ENCODE measurements around the gene TMEM242. TPM values are rescaled to one million over a fixed set of nuclear protein-coding genes. Genes with fewer than 3 reads are reported as not detected.
A peak's percentile ranks its signal among the peaks of the same experiment; 100 is the strongest.
"Not testable (repeated sequence)": the region's sequence is repeated elsewhere in the genome, so short reads cannot be mapped to it uniquely, and the experiment has no call there.

TMEM242 gene
- total RNA-seq = 13.2 TPM

- intact Hi-C loops (cut with DNase I) = loop anchor here (5.0 kb wide), 1 partner anchor 619 kb away; no protein-coding TSS in a partner anchor
- ATAC-seq = peak; percentile 99
Observed at GRCh38 chr6:157323255-157323965, at the start of gene TMEM242. Gene TMEM242, minus strand, starts transcription at chr6:157323519. Its CDS starts 20 bp downstream, at chr6:157323499.

GRCh38 chr6:157372501-157373280, 49.4 kb upstream of the TMEM242 start:
- no peak for DNase-seq (ENCODE audit: low spot score)
- no peak for ATAC-seq
- intact Hi-C loops (cut with DNase I) = no loop called here

More at GRCh38 chr6:157323255-157323965, at the start of gene TMEM242:
- peak; percentile 92 for DNase-seq (ENCODE audit: low spot score)

- intact Hi-C loops (cut with DNase I) = no loop called here
- no peak for ATAC-seq
- DNase-seq (ENCODE audit: low spot score) = no peak
Observed at GRCh38 chr6:157370755-157371154, 47.4 kb upstream of the TMEM242 start.

- no peak for ATAC-seq
- DNase-seq (ENCODE audit: low spot score) = no peak
- intact Hi-C loops (cut with DNase I) = no loop called here
Observed at GRCh38 chr6:157368359-157369049, 45.2 kb upstream of the TMEM242 start.

- DNase-seq (ENCODE audit: low spot score) (no peak), ATAC-seq (no peak)
- intact Hi-C loops (cut with DNase I) = no loop called here
Observed at GRCh38 chr6:157366648-157367047, 43.3 kb upstream of the TMEM242 start.

GRCh38 chr6:157364705-157365104, 41.4 kb upstream of the TMEM242 start:
- ATAC-seq = no peak

GRCh38 chr6:157361886-157362285, 38.6 kb upstream of the TMEM242 start:
- DNase-seq (ENCODE audit: low spot score) = no peak
- intact Hi-C loops (cut with DNase I) = no loop called here
- no peak for ATAC-seq

More at GRCh38 chr6:157364705-157365104, 41.4 kb upstream of the TMEM242 start:
- no peak for DNase-seq (ENCODE audit: low spot score)
- intact Hi-C loops (cut with DNase I) = no loop called here

- intact Hi-C loops (cut with DNase I) = no loop called here
- ATAC-seq (no peak), DNase-seq (ENCODE audit: low spot score) (no peak)
Observed at GRCh38 chr6:157358287-157358686, 35.0 kb upstream of the TMEM242 start.

GRCh38 chr6:157346373-157346772, 23.1 kb upstream of the TMEM242 start:
- intact Hi-C loops (cut with DNase I) = no loop called here
- DNase-seq (ENCODE audit: low spot score) (no peak), ATAC-seq (no peak)

GRCh38 chr6:157343732-157344131, 20.4 kb upstream of the TMEM242 start:
- ATAC-seq (no peak), DNase-seq (ENCODE audit: low spot score) (no peak)
- intact Hi-C loops (cut with DNase I) = no loop called here

GRCh38 chr6:157339432-157339831, 16.1 kb upstream of the TMEM242 start:
- DNase-seq (ENCODE audit: low spot score) (no peak), ATAC-seq (no peak)
- intact Hi-C loops (cut with DNase I) = no loop called here

GRCh38 chr6:157337751-157338150, 14.4 kb upstream of the TMEM242 start:
- DNase-seq (ENCODE audit: low spot score) (no peak), ATAC-seq (no peak)
- intact Hi-C loops (cut with DNase I) = no loop called here

GRCh38 chr6:157337276-157337675, 14.0 kb upstream of the TMEM242 start:
- DNase-seq (ENCODE audit: low spot score); intact Hi-C loops (cut with DNase I): not testable (repeated sequence)

GRCh38 chr6:157335829-157336228, 12.5 kb upstream of the TMEM242 start:
- DNase-seq (ENCODE audit: low spot score) (no peak), ATAC-seq (no peak)
- intact Hi-C loops (cut with DNase I) = no loop called here

More at GRCh38 chr6:157337276-157337675, 14.0 kb upstream of the TMEM242 start:
- ATAC-seq = not testable (repeated sequence)

- no peak for ATAC-seq
- no peak for DNase-seq (ENCODE audit: low spot score)
- intact Hi-C loops (cut with DNase I) = no loop called here
Observed at GRCh38 chr6:157333956-157334355, 10.6 kb upstream of the TMEM242 start.

- intact Hi-C loops (cut with DNase I) = no loop called here
- ATAC-seq (no peak), DNase-seq (ENCODE audit: low spot score) (no peak)
Observed at GRCh38 chr6:157333537-157333936, 10.2 kb upstream of the TMEM242 start.

GRCh38 chr6:157332813-157333212, 9.5 kb upstream of the TMEM242 start:
- ATAC-seq (no peak), DNase-seq (ENCODE audit: low spot score) (no peak)
- intact Hi-C loops (cut with DNase I) = no loop called here

- ATAC-seq (no peak), DNase-seq (ENCODE audit: low spot score) (no peak)
- intact Hi-C loops (cut with DNase I) = no loop called here
Observed at GRCh38 chr6:157330831-157331230, 7.5 kb upstream of the TMEM242 start.

GRCh38 chr6:157329829-157330228, 6.5 kb upstream of the TMEM242 start:
- intact Hi-C loops (cut with DNase I) = no loop called here
- ATAC-seq (no peak), DNase-seq (ENCODE audit: low spot score) (no peak)
